ENCODE results near the gene IDI1.

DNA sequence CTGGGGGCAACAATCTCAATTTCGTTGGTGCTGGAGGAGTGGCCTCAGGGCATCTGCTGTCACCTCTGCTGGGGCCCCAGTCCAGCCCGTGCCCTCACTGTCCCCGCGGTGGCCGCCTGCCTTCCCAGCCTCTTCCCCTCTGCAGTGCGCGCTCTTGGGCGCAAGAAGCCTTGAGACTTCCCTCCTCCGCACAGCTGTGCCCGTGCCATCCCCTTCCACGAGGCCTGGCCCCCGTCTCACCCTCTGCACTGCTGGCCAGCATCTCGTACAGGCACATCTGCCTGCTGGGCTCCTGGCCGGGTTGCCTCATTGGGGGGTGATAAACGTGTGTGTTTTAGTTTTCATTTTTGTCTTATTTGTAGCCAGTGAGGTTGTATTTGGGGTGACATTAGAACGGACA lies 37.2 kb downstream of the IDI1 start:
- no peak for TF ChIP-seq POLR2AphosphoS5 (IDR thresholded peaks at IDR 0.05)
- TF ChIP-seq, protein P1, sequence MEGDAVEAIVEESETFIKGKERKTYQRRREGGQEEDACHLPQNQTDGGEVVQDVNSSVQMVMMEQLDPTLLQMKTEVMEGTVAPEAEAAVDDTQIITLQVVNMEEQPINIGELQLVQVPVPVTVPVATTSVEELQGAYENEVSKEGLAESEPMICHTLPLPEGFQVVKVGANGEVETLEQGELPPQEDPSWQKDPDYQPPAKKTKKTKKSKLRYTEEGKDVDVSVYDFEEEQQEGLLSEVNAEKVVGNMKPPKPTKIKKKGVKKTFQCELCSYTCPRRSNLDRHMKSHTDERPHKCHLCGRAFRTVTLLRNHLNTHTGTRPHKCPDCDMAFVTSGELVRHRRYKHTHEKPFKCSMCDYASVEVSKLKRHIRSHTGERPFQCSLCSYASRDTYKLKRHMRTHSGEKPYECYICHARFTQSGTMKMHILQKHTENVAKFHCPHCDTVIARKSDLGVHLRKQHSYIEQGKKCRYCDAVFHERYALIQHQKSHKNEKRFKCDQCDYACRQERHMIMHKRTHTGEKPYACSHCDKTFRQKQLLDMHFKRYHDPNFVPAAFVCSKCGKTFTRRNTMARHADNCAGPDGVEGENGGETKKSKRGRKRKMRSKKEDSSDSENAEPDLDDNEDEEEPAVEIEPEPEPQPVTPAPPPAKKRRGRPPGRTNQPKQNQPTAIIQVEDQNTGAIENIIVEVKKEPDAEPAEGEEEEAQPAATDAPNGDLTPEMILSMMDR (IDR thresholded peaks at IDR 0.05) = no peak
